Progenitor cell of endocrine pancreas (in vitro differentiated cells): ENCODE data around the gene CNTLN. TPM values are rescaled to one million over a fixed set of nuclear protein-coding genes. Genes with fewer than 3 reads are reported as not detected.

Experiments
- DNase-seq: peaks from one replicate; pipeline ENCODE4 v3.0.0; 2021; ENCODE audit warnings: low spot score; ENCODE audit not compliant: unreplicated experiment
- H3K27ac Mint-ChIP-seq: 2 replicates; pipeline ENCODE4 v1.8.0; 2021; ENCODE audit warnings: mild to moderate bottlenecking, moderate library complexity, mixed read lengths
- H3K27me3 Mint-ChIP-seq: 2 replicates; pipeline ENCODE4 v1.8.0; 2021; ENCODE audit warnings: mixed read lengths
- H3K36me3 Mint-ChIP-seq: 2 replicates; pipeline ENCODE4 v1.8.0; 2022; ENCODE audit warnings: mixed read lengths; ENCODE audit not compliant: insufficient read depth
- H3K4me1 Mint-ChIP-seq: 2 replicates; pipeline ENCODE4 v1.8.0; 2021; ENCODE audit warnings: low read depth, mixed read lengths
- H3K4me3 Mint-ChIP-seq: 2 replicates; pipeline ENCODE4 v1.8.0; 2021; ENCODE audit warnings: low read depth, mild to moderate bottlenecking, moderate library complexity, mixed read lengths
- H3K9me3 Mint-ChIP-seq: 2 replicates; pipeline ENCODE4 v1.8.0; 2021; ENCODE audit warnings: low read depth, mixed read lengths
- long read RNA-seq: library from polyadenylated mRNA; unstranded; transcript quantifications from one replicate; pipeline ENCODE4 v2.0.0, GENCODE V29; 2020
- total RNA-seq: library from RNA; stranded (reverse); gene quantifications from 2 replicates; pipeline ENCODE4 v1.2.1, GENCODE V29; 2021
- TF ChIP-seq, protein P1 (sequence below): fragments of 200-600 bp; sonication (generic); IDR thresholded peaks from one replicate; pipeline ENCODE4 v1.5.0; 2021; ENCODE audit warnings: antibody characterized with exemption, mild to moderate bottlenecking; ENCODE audit not compliant: unreplicated experiment

CNTLN gene
- total RNA-seq: 7.8 and 8.9 TPM in 2 replicates
- long read RNA-seq, full-length matches to known transcripts: 1 of 4 reads
- long read RNA-seq, partial matches to known transcripts: 2 of 4 reads
- long read RNA-seq, other reads (novel, unspliced or antisense): 1 of 4 reads

DNA sequence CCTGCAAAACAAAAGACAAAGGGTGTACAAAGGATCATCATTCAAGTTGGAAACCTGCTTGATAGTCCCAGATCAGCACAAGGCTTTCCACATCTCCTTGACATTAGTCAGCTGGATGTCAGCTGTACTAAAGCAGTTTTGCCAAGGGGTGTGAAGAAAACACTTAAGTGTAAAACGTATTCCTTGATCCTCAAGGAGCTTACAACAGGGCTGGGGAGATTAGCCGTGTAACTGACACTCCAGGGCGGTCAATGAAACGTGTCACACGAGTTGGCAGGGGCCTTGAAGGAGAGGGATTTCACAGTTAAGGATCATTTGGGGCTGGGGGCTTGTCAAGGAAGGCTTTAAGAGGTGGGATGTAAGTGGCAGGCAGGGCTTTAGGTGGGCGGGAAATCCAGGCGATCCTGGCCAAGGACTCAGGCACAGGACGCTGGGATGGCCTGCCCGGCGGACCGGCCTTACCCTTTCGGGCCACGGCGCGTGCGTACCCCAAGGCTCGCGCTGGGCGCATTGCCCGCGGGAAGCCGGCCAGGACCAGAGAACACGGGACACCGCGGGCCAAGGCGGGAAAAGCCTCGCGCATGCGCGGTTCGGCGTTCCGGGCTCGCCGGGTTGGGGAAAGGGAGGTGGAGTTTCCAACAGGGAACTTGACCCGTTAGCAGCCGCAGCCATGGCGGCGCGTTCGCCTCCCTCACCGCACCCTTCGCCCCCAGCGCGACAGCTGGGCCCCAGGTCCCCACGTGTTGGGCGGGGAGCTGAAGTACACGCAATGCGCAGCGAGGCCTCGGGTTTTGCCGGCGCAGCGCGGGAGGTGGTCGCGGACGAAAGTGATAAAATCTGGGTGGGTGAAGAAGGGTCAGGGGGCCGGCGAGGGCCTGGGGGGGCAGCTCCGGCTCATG is at the start of gene CNTLN:
Gene CNTLN (plus strand): TSS at position 645 of the 899 bp plus-strand sequence. CDS start 26 bp downstream, at position 671.
- Mint-ChIP-seq H3K36me3 (no peaks in the 10 kb centered on the region), H3K9me3 (no peaks in the 10 kb centered on the region), H3K4me3 (peak within 1 kb of the TSS; percentile 91), H3K4me1 (peaks cover 4% of the 10 kb centered on the region), H3K27me3 (peaks cover 9% of the 10 kb centered on the region), H3K27ac (peak within 1 kb of the TSS; percentile 65)
- TF ChIP-seq, protein P1, sequence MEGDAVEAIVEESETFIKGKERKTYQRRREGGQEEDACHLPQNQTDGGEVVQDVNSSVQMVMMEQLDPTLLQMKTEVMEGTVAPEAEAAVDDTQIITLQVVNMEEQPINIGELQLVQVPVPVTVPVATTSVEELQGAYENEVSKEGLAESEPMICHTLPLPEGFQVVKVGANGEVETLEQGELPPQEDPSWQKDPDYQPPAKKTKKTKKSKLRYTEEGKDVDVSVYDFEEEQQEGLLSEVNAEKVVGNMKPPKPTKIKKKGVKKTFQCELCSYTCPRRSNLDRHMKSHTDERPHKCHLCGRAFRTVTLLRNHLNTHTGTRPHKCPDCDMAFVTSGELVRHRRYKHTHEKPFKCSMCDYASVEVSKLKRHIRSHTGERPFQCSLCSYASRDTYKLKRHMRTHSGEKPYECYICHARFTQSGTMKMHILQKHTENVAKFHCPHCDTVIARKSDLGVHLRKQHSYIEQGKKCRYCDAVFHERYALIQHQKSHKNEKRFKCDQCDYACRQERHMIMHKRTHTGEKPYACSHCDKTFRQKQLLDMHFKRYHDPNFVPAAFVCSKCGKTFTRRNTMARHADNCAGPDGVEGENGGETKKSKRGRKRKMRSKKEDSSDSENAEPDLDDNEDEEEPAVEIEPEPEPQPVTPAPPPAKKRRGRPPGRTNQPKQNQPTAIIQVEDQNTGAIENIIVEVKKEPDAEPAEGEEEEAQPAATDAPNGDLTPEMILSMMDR: no peak
- peak; percentile 93 for DNase-seq

DNA sequence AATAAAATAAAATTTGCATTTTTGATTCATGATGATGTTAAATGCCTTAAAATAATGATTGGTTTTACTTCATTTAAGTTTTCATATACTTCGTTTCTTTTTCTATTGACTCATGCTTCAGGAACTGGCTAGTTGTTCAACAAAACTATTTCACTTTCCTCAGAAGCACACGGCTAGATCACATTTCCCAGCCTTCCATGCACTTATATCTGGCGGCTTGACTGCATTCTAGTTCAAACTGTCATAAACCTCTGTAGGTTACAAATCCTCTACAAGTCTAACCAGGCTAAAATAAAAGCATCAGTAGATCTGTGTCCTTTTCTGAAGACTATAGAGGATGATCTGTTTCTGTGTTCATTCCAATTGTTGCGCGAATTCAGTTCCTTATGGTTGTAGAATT is 46.3 kb upstream of the CNTLN start:
- Mint-ChIP-seq H3K9me3 (no peaks in the 10 kb centered on the region), H3K36me3 (no peaks in the 10 kb centered on the region)
- TF ChIP-seq, protein P1: no peak

GRCh38 chr9:17090041-17090440 is 44.8 kb upstream of the CNTLN start:
- no peak overlapping the region for H3K4me3 Mint-ChIP-seq
- no peaks in the 10 kb centered on the region for H3K9me3 Mint-ChIP-seq
- no peaks in the 10 kb centered on the region for H3K4me1 Mint-ChIP-seq
- DNase-seq: no peak
- H3K27me3 Mint-ChIP-seq: no peaks in the 10 kb centered on the region
- no peaks in the 10 kb centered on the region for H3K36me3 Mint-ChIP-seq
- no peak overlapping the region for H3K27ac Mint-ChIP-seq
- TF ChIP-seq, protein P1: no peak

More for the DNA sequence above, 46.3 kb upstream of the CNTLN start:
- Mint-ChIP-seq H3K27me3 (no peaks in the 10 kb centered on the region), H3K4me1 (no peaks in the 10 kb centered on the region), H3K4me3 (no peak overlapping the region), H3K27ac (no peak overlapping the region)
- no peak for DNase-seq

- Mint-ChIP-seq H3K27me3 (peaks cover 3% of the 10 kb centered on the region), H3K4me1 (no peaks in the 10 kb centered on the region), H3K4me3 (no peak overlapping the region), H3K36me3 (no peaks in the 10 kb centered on the region), H3K9me3 (no peaks in the 10 kb centered on the region), H3K27ac (no peak overlapping the region)
- no peak for DNase-seq
- TF ChIP-seq, protein P1: peak; percentile 65
These were observed 18.4 kb upstream of the CNTLN start for GRCh38 chr9:17116400-17116837.

DNA sequence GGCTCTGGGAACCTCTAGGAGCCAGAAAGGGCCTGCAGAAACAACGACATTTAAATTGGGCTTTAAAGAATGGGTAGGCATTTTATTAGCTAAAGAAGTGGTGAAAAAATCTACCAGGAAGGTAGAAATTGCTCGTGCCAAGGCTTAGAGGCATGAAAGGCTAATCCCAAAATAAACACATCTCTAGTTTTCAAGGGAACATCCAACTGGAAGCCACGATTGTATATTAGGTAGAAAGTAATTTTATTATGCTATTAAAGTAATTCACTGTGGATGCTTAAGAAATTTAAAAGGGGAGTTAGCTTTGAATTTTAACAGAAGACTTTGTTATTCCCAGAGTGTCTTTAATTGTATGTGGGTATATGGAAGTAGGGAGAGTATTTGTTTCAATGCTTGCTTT is 17.5 kb upstream of the CNTLN start:
- H3K4me1 Mint-ChIP-seq: no peaks in the 10 kb centered on the region
- no peak overlapping the region for H3K4me3 Mint-ChIP-seq
- DNase-seq: no peak
- H3K27me3 Mint-ChIP-seq: peaks cover 4% of the 10 kb centered on the region
- no peak overlapping the region for H3K27ac Mint-ChIP-seq
- no peaks in the 10 kb centered on the region for H3K36me3 Mint-ChIP-seq
- peaks cover 4% of the 10 kb centered on the region for H3K9me3 Mint-ChIP-seq
- TF ChIP-seq, protein P1: no peak
